Karpas-422 (cell line): Measurements from ENCODE around the gene TRAM2. TPM values are rescaled to one million over a fixed set of nuclear protein-coding genes. Genes with fewer than 3 reads are reported as not detected.
"Not testable (repeated sequence)": the region's sequence is repeated elsewhere in the genome, so short reads cannot be mapped to it uniquely, and the experiment has no call there.

Experiments used
- DNase-seq: peaks from one replicate; pipeline ENCODE4 v3.0.0-alpha.2; 2015
- H2AFZ ChIP-seq: fragments of 200-600 bp; sonication (generic); 2 replicates; pipeline ENCODE4 v1.6.1; 2014; ENCODE audit warnings: antibody characterized with exemption, low read length, mixed read lengths
- H3K27ac ChIP-seq: fragments of 200-600 bp; sonication (generic); 2 replicates; pipeline ENCODE4 v1.5.1; 2014; ENCODE audit warnings: mild to moderate bottlenecking, low read length, moderate library complexity
- H3K27me3 ChIP-seq: fragments of 200-600 bp; sonication (generic); 2 replicates; pipeline ENCODE4 v1.6.1; 2014; ENCODE audit warnings: low read length, mixed read lengths
- H3K36me3 ChIP-seq: fragments of 200-600 bp; sonication (generic); 2 replicates; pipeline ENCODE4 v1.6.1; 2014; ENCODE audit warnings: low read length, mixed read lengths; ENCODE audit not compliant: insufficient read depth
- H3K4me1 ChIP-seq: fragments of 200-600 bp; sonication (generic); 2 replicates; pipeline ENCODE4 v1.6.1; 2014; ENCODE audit warnings: mild to moderate bottlenecking, low read length, mixed read lengths
- H3K4me2 ChIP-seq: fragments of 200-600 bp; sonication (generic); 2 replicates; pipeline ENCODE4 v1.6.1; 2014; ENCODE audit warnings: low read length, low read depth, mild to moderate bottlenecking; ENCODE audit not compliant: poor library complexity, severe bottlenecking
- H3K4me3 ChIP-seq: fragments of 200-600 bp; sonication (generic); 2 replicates; pipeline ENCODE4 v1.5.1; 2014; ENCODE audit warnings: mild to moderate bottlenecking, antibody characterized with exemption, low read length, mixed read lengths
- H3K79me2 ChIP-seq: fragments of 200-600 bp; sonication (generic); 2 replicates; pipeline ENCODE4 v1.6.1; 2014; ENCODE audit warnings: mild to moderate bottlenecking, low read length, mixed read lengths
- H3K9ac ChIP-seq: fragments of 200-600 bp; sonication (generic); 2 replicates; pipeline ENCODE4 v1.6.0; 2014; ENCODE audit warnings: low read length
- H3K9me2 ChIP-seq: fragments of 200-600 bp; sonication (generic), shearing (Covaris generic); replicated peaks from 2 replicates; pipeline ENCODE4 v1.6.0; 2014; ENCODE audit warnings: mild to moderate bottlenecking, low read length, moderate library complexity; ENCODE audit not compliant: insufficient read depth
- H3K9me3 ChIP-seq: fragments of 300-700, 200-600 bp; sonication (generic); 2 replicates; pipeline ENCODE4 v1.6.1; 2014; ENCODE audit warnings: low read length, mixed read lengths
- H4K20me1 ChIP-seq: fragments of 200-600 bp; sonication (generic); 2 replicates; pipeline ENCODE4 v1.6.1; 2014; ENCODE audit warnings: mild to moderate bottlenecking, antibody characterized with exemption, low read length, low read depth; ENCODE audit not compliant: insufficient read depth
- total RNA-seq: library from RNA; depleted of rRNA; stranded (reverse); fragments of >200 nt; shearing (Covaris generic); gene quantifications from 2 replicates; pipeline ENCODE4 v1.2.3, GENCODE V29; 2014; ENCODE audit warnings: low replicate concordance

The TRAM2 gene
- total RNA-seq, 1 experiment from 2014 or later, result 24.1 TPM

- H3K27ac ChIP-seq, result no peak overlapping the region
- no peak overlapping the region for H3K4me2 ChIP-seq
- H3K27me3 ChIP-seq, result no peaks in the 10 kb centered on the region
- H3K9me2 ChIP-seq, result no peaks in the 10 kb centered on the region
- no peaks in the 10 kb centered on the region for H3K36me3 ChIP-seq
- no peak overlapping the region for H2AFZ ChIP-seq
- no peaks in the 10 kb centered on the region for H3K79me2 ChIP-seq
- H3K4me1 ChIP-seq, result no peaks in the 10 kb centered on the region; the same call in 1 of the 2 replicates
- H3K9me3 ChIP-seq, result no peaks in the 10 kb centered on the region
- H3K4me3 ChIP-seq, result no peak overlapping the region
- no peaks in the 10 kb centered on the region for H4K20me1 ChIP-seq
- DNase-seq, result no peak
- no peak overlapping the region for H3K9ac ChIP-seq
Observed at GRCh38 chr6:52491203-52492069, 85.4 kb downstream of the TRAM2 start.

GRCh38 chr6:52489881-52490280 is 87.0 kb downstream of the TRAM2 start:
- Histone ChIP-seq H3K4me3 (no peak overlapping the region), H3K9ac (no peak overlapping the region), H3K27me3 (no peaks in the 10 kb centered on the region), H3K9me2 (no peaks in the 10 kb centered on the region), H3K79me2 (no peaks in the 10 kb centered on the region), H4K20me1 (no peaks in the 10 kb centered on the region), H3K27ac (no peak overlapping the region), H3K9me3 (no peaks in the 10 kb centered on the region), H2AFZ (no peak overlapping the region), H3K4me2 (no peak overlapping the region), H3K36me3 (no peaks in the 10 kb centered on the region), H3K4me1 (no peaks in the 10 kb centered on the region)
- no peak for DNase-seq

- no peaks in the 10 kb centered on the region for H3K79me2 ChIP-seq
- H3K4me1 ChIP-seq, result no peaks in the 10 kb centered on the region
- H3K27me3 ChIP-seq, result no peaks in the 10 kb centered on the region
- no peaks in the 10 kb centered on the region for H3K36me3 ChIP-seq
- H3K9me3 ChIP-seq, result no peaks in the 10 kb centered on the region
- H3K27ac ChIP-seq, result no peak overlapping the region
- H4K20me1 ChIP-seq, result no peaks in the 10 kb centered on the region
- no peak overlapping the region for H3K4me3 ChIP-seq
- H3K9me2 ChIP-seq, result no peaks in the 10 kb centered on the region
- no peak for DNase-seq
- no peak overlapping the region for H3K9ac ChIP-seq
- no peak overlapping the region for H2AFZ ChIP-seq
- H3K4me2 ChIP-seq, result no peak overlapping the region
Observed at GRCh38 chr6:52483671-52484003, 93.2 kb downstream of the TRAM2 start.

- Histone ChIP-seq H2AFZ (no peak overlapping the region), H3K9me2 (no peaks in the 10 kb centered on the region)
Observed at GRCh38 chr6:52482903-52483670, 93.8 kb downstream of the TRAM2 start.

GRCh38 chr6:52475307-52475706 is 101.6 kb downstream of the TRAM2 start:
- H3K27ac ChIP-seq, result no peak overlapping the region
- no peaks in the 10 kb centered on the region for H3K79me2 ChIP-seq
- H2AFZ ChIP-seq, result no peak overlapping the region
- no peak for DNase-seq
- H3K9me2 ChIP-seq, result no peaks in the 10 kb centered on the region
- H3K36me3 ChIP-seq, result no peaks in the 10 kb centered on the region
- H3K9ac ChIP-seq, result no peak overlapping the region
- no peaks in the 10 kb centered on the region for H4K20me1 ChIP-seq
- H3K4me1 ChIP-seq, result no peaks in the 10 kb centered on the region
- no peaks in the 10 kb centered on the region for H3K27me3 ChIP-seq
- H3K4me3 ChIP-seq, result no peak overlapping the region
- H3K4me2 ChIP-seq, result no peak overlapping the region
- no peaks in the 10 kb centered on the region for H3K9me3 ChIP-seq

More at GRCh38 chr6:52482903-52483670, 93.8 kb downstream of the TRAM2 start:
- H4K20me1 ChIP-seq, result no peaks in the 10 kb centered on the region
- H3K36me3 ChIP-seq, result no peaks in the 10 kb centered on the region
- H3K27me3 ChIP-seq, result no peaks in the 10 kb centered on the region
- H3K27ac ChIP-seq, result no peak overlapping the region
- H3K4me3 ChIP-seq, result no peak overlapping the region
- no peaks in the 10 kb centered on the region for H3K4me1 ChIP-seq
- H3K79me2 ChIP-seq, result no peaks in the 10 kb centered on the region
- H3K4me2 ChIP-seq, result no peak overlapping the region
- no peak overlapping the region for H3K9ac ChIP-seq
- no peak for DNase-seq
- no peaks in the 10 kb centered on the region for H3K9me3 ChIP-seq

GRCh38 chr6:52474173-52474572 is 102.7 kb downstream of the TRAM2 start:
- H3K9me2 ChIP-seq, result no peaks in the 10 kb centered on the region
- H3K27me3 ChIP-seq, result no peaks in the 10 kb centered on the region

GRCh38 chr6:52461194-52461593 is 115.7 kb downstream of the TRAM2 start:
- not testable (repeated sequence) for H3K9me3 ChIP-seq, H3K4me3 ChIP-seq, H3K27me3 ChIP-seq, H3K27ac ChIP-seq, H3K9me2 ChIP-seq, H4K20me1 ChIP-seq, H3K79me2 ChIP-seq, H3K9ac ChIP-seq, H3K4me2 ChIP-seq, H2AFZ ChIP-seq, DNase-seq, H3K36me3 ChIP-seq, H3K4me1 ChIP-seq

More at GRCh38 chr6:52474173-52474572, 102.7 kb downstream of the TRAM2 start:
- Histone ChIP-seq H2AFZ (no peak overlapping the region), H4K20me1 (no peaks in the 10 kb centered on the region), H3K36me3 (no peaks in the 10 kb centered on the region), H3K4me1 (no peaks in the 10 kb centered on the region), H3K79me2 (no peaks in the 10 kb centered on the region), H3K9me3 (no peaks in the 10 kb centered on the region), H3K27ac (no peak overlapping the region), H3K4me3 (no peak overlapping the region), H3K9ac (no peak overlapping the region), H3K4me2 (no peak overlapping the region)
- no peak for DNase-seq

GRCh38 chr6:52457096-52457495 is 119.8 kb downstream of the TRAM2 start:
- Histone ChIP-seq H3K9ac (no peak overlapping the region), H3K4me2 (no peak overlapping the region), H3K4me3 (no peak overlapping the region), H3K27me3 (no peaks in the 10 kb centered on the region), H3K9me2 (no peaks in the 10 kb centered on the region; the same call in 1 of the 2 replicates), H4K20me1 (no peaks in the 10 kb centered on the region), H3K27ac (no peak overlapping the region), H3K36me3 (no peaks in the 10 kb centered on the region), H3K79me2 (no peaks in the 10 kb centered on the region), H3K4me1 (no peaks in the 10 kb centered on the region), H3K9me3 (no peaks in the 10 kb centered on the region), H2AFZ (no peak overlapping the region)
- no peak for DNase-seq
